K562 (cell line): ENCODE data around the gene BPHL.

ENCODE experiments used
- HIVEP1 ChIP-seq: fragments of 250-450 bp; sonication (Bioruptor Pico); IDR thresholded peaks from 2 replicates; pipeline ENCODE4 v1.4.0; 2020; ENCODE audit warnings: mild to moderate bottlenecking
- POLR2A ChIP-seq: fragments of 450-650 bp; conservative IDR thresholded peaks from 2 replicates; pipeline ENCODE4 v1.6.1; 2016
- SP2 ChIP-seq: IDR thresholded peaks from 2 replicates; pipeline ENCODE4 v1.6.1; 2011; ENCODE audit warnings: mild to moderate bottlenecking, low read depth, low read length, moderate library complexity; ENCODE audit not compliant: poor library complexity, severe bottlenecking; ENCODE audit errors: extremely low read depth
- ZNF253 ChIP-seq: fragments of 250-450 bp; sonication (Bioruptor Pico); conservative IDR thresholded peaks from 2 replicates; pipeline ENCODE4 v1.6.1; 2021; ENCODE audit warnings: mild to moderate bottlenecking
- TF ChIP-seq, protein P1 (sequence below), 3 experiments: IDR thresholded peaks in 2 of 3; conservative IDR thresholded peaks in 1 of 3; 2 replicates each; pipeline ENCODE4 v1.5.1; 2011 to 2012; ENCODE audit warnings: low read length in 3 of 3, mild to moderate bottlenecking in 3 of 3, control low read depth in 2 of 3, improper control_type of control experiment in 1 of 3, inconsistent platforms in 1 of 3, low read depth in 1 of 3, mixed read lengths in 1 of 3, moderate library complexity in 1 of 3; ENCODE audit not compliant: insufficient read depth in 2 of 3
- TF ChIP-seq, protein P2 (sequence below), 2 experiments: fragments of 450-650 bp; IDR thresholded peaks; 2 replicates each; pipeline ENCODE4 v1.6.1; 2016; ENCODE audit warnings: mild to moderate bottlenecking in 2 of 2, borderline replicate concordance in 1 of 2, low read depth in 1 of 2, moderate library complexity in 1 of 2

DNA sequence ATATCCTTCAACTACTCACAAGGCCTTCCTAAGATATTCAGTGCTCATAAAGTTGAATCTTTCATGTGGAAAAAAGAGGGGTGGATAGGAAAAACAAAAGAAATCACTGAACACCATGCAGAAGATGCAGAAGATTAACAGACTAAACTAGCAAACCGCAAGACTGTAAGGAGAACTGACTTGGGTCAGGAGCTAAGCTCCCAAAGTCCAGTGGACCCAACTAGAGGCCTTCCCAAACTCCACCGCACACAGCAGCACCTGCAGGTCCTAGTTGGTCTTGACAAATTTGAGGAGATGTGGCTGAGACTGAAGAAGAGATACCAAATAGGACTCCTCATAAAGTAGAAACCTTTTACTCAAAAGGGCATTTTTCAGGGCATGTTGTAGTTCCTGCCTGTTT is 46.9 kb upstream of the BPHL start:
- TF ChIP-seq HIVEP1 (CRISPR knock-in tag) = no peak
- no peak for TF ChIP-seq SP2
- TF ChIP-seq, protein P1, sequence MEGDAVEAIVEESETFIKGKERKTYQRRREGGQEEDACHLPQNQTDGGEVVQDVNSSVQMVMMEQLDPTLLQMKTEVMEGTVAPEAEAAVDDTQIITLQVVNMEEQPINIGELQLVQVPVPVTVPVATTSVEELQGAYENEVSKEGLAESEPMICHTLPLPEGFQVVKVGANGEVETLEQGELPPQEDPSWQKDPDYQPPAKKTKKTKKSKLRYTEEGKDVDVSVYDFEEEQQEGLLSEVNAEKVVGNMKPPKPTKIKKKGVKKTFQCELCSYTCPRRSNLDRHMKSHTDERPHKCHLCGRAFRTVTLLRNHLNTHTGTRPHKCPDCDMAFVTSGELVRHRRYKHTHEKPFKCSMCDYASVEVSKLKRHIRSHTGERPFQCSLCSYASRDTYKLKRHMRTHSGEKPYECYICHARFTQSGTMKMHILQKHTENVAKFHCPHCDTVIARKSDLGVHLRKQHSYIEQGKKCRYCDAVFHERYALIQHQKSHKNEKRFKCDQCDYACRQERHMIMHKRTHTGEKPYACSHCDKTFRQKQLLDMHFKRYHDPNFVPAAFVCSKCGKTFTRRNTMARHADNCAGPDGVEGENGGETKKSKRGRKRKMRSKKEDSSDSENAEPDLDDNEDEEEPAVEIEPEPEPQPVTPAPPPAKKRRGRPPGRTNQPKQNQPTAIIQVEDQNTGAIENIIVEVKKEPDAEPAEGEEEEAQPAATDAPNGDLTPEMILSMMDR (IDR thresholded peaks at IDR 0.05 in 2 of 3, conservative IDR thresholded peaks at IDR 0.05 in 1 of 3; ENCODE audit: insufficient read depth in 2 of 3, low read depth in 1 of 3, low read length in 3 of 3) = no peak
- TF ChIP-seq POLR2A = no peak
- no peak for TF ChIP-seq ZNF253 (CRISPR knock-in tag)
- TF ChIP-seq, protein P2, sequence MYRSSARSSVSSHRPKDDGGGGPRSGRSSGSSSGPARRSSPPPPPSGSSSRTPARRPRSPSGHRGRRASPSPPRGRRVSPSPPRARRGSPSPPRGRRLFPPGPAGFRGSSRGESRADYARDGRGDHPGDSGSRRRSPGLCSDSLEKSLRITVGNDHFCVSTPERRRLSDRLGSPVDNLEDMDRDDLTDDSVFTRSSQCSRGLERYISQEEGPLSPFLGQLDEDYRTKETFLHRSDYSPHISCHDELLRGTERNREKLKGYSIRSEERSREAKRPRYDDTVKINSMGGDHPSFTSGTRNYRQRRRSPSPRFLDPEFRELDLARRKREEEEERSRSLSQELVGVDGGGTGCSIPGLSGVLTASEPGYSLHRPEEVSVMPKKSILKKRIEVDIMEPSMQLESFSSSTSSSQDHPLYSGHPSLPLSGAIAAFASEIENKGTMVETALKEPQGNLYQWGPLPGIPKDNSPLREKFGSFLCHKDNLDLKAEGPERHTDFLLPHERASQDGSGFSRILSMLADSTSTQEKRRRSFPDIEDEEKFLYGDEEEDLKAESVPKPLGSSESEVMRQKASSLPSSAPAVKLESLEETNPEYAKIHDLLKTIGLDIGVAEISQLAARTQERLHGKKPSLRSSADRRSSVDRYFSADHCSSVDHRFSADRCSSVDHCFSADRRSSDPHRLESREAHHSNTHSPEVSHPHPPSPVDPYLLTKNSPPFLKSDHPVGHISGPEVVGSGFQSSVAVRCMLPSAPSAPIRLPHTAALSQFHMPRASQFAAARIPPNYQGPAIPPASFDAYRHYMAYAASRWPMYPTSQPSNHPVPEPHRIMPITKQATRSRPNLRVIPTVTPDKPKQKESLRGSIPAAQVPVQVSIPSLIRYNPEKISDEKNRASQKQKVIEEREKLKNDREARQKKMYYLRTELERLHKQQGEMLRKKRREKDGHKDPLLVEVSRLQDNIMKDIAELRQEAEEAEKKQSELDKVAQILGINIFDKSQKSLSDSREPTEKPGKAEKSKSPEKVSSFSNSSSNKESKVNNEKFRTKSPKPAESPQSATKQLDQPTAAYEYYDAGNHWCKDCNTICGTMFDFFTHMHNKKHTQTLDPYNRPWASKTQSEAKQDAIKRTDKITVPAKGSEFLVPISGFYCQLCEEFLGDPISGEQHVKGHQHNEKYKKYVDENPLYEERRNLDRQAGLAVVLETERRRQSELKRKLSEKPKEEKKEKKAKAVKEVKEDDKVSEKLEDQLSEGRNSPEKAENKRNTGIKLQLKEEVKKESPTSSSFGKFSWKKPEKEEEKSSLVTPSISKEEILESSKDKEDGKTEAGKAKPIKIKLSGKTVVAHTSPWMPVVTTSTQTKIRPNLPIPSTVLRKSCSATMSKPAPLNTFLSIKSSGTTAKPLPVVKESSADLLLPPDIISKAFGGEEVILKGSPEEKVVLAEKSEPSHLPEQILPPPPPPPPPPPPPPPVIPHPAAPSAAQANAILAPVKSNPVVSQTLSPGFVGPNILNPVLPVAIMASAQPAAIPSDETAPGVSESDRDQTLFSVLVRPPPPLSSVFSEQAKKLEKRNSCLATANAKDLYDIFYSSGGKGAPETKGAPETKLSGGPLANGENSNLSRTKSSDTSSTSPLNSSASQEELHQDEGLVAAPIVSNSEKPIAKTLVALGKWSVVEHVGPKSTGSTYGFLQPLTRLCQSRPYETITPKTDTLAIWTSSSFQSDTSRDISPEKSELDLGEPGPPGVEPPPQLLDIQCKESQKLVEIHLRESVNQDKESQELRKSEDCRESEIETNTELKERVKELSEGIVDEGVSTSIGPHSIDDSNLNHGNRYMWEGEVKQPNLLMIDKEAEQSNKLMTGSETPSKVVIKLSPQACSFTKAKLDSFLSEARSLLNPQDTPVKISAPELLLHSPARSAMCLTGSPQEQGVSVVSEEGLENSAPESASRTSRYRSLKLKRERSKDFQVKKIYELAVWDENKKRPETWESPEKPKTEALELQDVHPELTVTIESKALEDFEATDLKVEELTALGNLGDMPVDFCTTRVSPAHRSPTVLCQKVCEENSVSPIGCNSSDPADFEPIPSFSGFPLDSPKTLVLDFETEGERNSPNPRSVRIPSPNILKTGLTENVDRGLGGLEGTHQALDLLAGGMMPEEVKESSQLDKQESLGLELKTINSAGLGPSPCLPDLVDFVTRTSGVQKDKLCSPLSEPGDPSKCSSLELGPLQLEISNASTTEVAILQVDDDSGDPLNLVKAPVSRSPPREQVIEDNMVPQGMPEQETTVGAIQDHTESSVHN (IDR thresholded peaks at IDR 0.05; ENCODE audit: borderline replicate concordance in 1 of 2, low read depth in 1 of 2) = no peak
